Bronchial epithelial cell (primary cell): Measurements from ENCODE around the gene TYRO3. TPM values are rescaled to one million over a fixed set of nuclear protein-coding genes. Genes with fewer than 3 reads are reported as not detected.
A peak's percentile ranks its signal among the peaks of the same experiment; 100 is the strongest.
"Not testable (repeated sequence)": the region's sequence is repeated elsewhere in the genome, so short reads cannot be mapped to it uniquely, and the experiment has no call there.

Source experiments
- DNase-seq: peaks from one replicate; pipeline ENCODE4 v3.0.0-alpha.2; 2010; ENCODE audit warnings: low read depth
- FAIRE-seq: peaks from 2 replicates; lab custom pipeline; 2011; peaks lifted over from hg19 to GRCh38; lab: Jason Lieb, UNC
- H3K27me3 ChIP-seq: 2 replicates; pipeline ENCODE4 v1.5.1; 2011; ENCODE audit warnings: low read length; ENCODE audit not compliant: control insufficient read depth, insufficient read depth
- H3K36me3 ChIP-seq: 2 replicates; pipeline ENCODE4 v1.5.1; 2011; ENCODE audit warnings: low read length; ENCODE audit not compliant: control insufficient read depth, insufficient read depth
- H3K4me3 ChIP-seq: 2 replicates; pipeline ENCODE4 v1.5.1; 2011; ENCODE audit warnings: mild to moderate bottlenecking, low read depth, low read length, control low read depth
- total RNA-seq: library from RNA; depleted of rRNA; stranded (reverse); fragments of >200 nt; gene quantifications from 2 replicates; pipeline ENCODE4 v1.2.1, GENCODE V29; 2014
- TF ChIP-seq, protein P1 (sequence below): IDR thresholded peaks from 2 replicates; pipeline ENCODE4 v1.5.1; 2011; ENCODE audit warnings: mild to moderate bottlenecking, moderate library complexity, low read length, control low read depth, inconsistent platforms; ENCODE audit not compliant: insufficient read depth, severe bottlenecking

Gene TYRO3
- total RNA-seq, 1 donor from 2014 or later = 3.9 TPM

DNA sequence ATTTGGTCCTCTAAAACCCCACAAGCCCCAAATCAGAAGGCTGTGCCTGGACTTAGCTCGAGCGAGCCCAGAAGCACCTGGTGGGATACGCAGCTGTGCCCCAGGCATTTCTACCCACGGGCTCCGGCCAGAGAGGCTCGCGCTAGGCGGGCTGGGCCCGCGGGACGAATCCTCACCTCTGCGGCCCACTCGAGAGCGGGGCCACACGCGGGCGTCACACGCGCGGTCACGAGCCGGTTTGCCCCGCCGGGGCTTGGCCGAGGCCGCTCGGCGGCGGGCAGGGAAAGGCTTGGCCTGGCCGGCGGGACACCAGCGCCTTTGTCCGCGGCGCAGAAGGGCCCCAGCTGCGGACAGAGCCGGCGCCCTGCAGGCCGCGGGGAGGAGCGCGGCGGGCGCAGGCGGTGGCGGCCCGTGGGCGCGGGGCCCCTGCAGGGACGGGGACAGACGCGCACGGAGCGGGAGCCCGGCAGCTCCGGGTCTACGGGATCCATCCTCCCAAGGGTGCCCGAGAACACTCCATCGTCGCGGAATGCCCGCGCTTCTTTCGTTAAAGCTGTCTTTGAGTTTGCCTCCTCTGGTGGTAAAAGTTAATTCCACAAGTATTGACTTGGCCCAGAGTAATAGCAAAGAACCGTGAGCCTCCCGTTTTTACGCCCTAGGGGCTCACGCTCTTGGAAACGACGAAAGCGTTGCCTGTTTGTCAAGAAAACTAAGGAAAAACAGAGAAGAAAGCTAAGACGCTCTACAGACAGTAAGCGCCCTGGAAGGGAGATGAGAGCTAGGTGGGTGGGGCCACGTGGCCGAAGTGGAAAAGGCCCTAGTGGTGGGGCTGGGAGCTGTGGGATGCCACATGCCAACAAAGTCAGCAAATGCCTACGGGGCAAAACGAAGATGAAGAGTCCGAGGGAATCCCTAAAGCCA is 26.4 kb downstream of the TYRO3 start:
- Histone ChIP-seq H3K27me3 (no peaks in the 10 kb centered on the region), H3K4me3 (peak overlapping the region; percentile 25), H3K36me3 (no peaks in the 10 kb centered on the region)
- peak; percentile 37 for DNase-seq
- TF ChIP-seq, protein P1, sequence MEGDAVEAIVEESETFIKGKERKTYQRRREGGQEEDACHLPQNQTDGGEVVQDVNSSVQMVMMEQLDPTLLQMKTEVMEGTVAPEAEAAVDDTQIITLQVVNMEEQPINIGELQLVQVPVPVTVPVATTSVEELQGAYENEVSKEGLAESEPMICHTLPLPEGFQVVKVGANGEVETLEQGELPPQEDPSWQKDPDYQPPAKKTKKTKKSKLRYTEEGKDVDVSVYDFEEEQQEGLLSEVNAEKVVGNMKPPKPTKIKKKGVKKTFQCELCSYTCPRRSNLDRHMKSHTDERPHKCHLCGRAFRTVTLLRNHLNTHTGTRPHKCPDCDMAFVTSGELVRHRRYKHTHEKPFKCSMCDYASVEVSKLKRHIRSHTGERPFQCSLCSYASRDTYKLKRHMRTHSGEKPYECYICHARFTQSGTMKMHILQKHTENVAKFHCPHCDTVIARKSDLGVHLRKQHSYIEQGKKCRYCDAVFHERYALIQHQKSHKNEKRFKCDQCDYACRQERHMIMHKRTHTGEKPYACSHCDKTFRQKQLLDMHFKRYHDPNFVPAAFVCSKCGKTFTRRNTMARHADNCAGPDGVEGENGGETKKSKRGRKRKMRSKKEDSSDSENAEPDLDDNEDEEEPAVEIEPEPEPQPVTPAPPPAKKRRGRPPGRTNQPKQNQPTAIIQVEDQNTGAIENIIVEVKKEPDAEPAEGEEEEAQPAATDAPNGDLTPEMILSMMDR = peak; percentile 42
- no peak for FAIRE-seq

DNA sequence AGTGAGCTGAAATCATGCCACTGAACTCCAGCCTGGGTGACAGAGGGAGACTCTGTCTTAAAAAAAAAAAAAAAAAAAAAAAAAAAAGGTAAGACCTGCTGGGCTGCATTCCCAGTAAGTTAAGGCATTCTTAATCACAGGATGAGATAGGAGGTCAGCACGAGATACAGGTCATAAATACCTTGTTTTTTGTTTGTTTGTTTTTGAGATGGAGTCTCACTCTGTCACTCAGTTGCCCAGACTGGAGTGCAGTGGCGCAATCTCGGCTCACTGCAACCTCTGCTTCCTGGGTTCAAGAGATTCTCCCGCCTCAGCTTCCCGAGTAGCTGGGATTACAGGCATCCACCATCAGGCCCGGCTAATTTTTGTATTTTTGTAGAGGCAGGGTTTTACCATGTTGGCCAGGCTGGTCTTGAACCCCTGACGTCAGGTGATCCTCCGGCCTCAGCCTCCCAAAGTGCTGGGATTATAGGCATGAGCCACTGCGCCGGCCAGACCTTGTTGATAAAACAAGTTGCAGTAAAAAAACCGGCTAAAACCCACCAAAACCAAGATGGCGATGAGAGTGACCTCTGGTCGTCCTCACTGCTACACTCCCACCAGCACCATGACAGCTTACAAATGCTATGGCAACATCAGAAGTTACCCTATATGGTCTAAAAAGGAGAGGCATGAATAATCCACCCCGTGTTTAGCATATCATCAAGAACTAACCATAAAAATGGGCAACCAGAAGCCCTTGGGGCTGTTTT is 27.7 kb downstream of the TYRO3 start:
- FAIRE-seq, H3K27me3 ChIP-seq, H3K36me3 ChIP-seq, H3K4me3 ChIP-seq: not testable (repeated sequence)
- peak; percentile 45 for DNase-seq

DNA sequence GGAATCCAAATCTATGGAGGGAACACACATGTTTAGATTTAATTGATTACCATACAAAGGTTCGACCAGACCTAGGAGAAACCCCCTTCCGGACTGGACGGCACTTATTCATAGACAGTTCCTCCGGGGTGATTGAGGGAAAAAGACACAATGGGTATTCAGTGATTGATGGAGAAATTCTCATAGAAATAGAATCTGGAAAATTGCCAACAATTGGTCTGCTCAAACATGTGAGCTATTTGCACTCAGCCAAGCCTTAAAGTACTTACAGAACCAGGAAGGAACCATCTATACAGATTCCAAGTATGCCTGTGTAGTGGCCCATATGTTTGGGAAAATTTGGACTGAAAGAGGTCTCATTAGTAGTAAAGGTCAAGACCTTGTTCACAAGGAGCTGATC is 30.0 kb downstream of the TYRO3 start:
- not testable (repeated sequence) for DNase-seq, H3K36me3 ChIP-seq, H3K4me3 ChIP-seq, FAIRE-seq, H3K27me3 ChIP-seq

DNA sequence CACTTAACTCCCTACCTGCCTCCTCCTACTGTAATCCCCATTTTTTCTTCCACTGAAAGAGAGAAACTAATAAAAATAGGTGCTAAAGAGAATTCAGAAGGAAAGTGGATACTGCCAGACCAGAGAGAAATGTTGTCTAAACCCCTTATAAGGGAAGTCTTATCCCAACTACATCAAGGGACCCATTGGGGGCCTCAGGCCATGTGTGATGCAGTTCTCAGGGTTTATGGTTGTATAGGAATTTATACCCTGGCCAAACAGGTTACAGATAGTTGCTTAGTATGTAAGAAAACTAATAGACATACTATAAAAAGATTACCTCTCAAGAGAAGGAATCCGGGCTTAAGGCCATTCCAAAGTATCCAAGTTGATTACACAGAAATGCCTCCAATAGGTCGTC is 30.6 kb downstream of the TYRO3 start:
- not testable (repeated sequence) for H3K36me3 ChIP-seq, FAIRE-seq, H3K4me3 ChIP-seq, DNase-seq, H3K27me3 ChIP-seq

DNA sequence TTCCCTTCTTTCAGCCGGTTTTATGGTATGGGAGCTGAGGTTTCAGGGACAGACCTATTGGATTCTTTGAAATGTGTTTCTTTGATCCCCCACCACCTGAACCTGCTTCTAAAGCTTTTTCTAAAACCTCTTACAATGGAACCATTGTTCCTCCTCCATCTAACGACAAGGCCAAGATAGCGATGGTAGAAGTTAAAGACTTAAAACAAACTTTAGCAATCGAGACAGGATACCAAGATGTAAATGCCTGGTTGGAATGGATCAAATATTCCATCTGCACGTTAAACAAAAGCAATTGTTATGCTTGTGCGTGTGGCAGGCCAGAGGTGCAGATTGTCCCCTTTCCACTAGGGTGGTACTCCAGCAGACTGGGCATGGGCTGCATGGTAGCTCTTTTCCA is 32.2 kb downstream of the TYRO3 start:
- not testable (repeated sequence) for FAIRE-seq, H3K27me3 ChIP-seq, DNase-seq, H3K36me3 ChIP-seq, H3K4me3 ChIP-seq

DNA sequence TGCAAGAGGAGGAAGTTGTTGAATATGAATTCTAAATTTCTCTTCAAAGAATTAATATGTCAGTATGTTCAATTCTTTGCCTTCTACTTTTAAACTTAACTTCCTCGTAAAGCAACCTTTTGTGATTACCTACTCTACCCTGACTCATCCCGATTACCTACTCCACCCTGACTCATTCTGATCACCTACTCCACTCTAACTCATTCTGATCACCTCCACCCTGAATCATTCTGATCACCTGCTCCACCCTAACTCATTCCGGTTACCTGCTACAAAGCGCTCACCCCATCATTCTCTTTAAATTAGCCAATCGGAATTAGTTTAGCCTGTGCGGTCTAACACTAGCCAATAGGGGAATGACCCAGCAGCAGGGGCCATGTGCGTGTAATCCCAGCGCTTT is 33.7 kb downstream of the TYRO3 start:
- H3K27me3 ChIP-seq, H3K36me3 ChIP-seq, H3K4me3 ChIP-seq, FAIRE-seq: not testable (repeated sequence)
- DNase-seq = peak; percentile 86

DNA sequence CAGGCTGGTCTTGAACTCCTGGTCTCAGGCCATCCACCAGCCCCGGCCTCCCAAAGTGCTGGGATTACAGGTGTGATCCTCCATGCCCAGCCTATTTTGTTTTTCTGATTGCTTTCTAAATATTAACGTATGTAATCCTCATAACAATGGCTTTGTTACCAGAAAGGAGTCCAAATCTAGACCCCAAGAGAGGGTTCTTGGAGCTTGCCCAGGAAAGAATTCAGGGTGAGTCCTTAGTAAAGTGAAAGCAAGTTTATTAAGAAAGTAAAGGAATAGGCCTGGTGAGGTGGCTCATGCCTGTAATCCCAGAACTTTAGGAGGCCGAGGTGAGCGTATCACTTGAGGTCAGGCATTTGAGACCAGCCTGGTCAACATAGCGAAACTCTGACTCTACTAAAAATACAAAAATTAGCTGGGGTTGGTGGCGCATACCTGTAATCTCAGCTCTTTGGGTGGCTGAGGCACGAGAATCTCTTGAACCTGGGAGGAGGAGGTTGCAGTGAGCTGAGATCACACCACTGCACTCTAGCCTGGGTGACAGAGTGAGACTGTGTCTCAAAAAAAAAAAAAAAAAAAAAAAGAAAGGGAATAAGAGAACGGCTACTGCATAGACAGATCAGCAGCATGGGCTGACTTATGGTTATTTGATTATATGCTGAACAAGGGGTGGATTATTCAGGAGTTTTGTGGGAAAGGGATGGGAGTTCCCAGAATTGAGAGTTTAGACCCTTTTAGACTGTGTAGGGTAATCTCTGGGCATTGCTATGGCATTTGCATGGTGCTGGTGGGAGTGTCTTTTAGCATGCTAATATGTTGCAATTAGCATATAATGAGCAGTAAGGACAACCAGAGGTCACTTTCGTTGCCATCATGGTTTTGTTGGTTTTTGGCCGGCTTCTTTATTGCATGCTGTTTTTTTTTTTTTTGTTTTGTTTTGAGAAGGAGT is 36.1 kb downstream of the TYRO3 start:
- DNase-seq (no peak), FAIRE-seq (no peak)
- no peaks in the 10 kb centered on the region for H3K36me3 ChIP-seq
- H3K4me3 ChIP-seq = no peak overlapping the region
- TF ChIP-seq, protein P1 = no peak
- no peaks in the 10 kb centered on the region for H3K27me3 ChIP-seq
